Measurements from ENCODE around the gene C9orf78. TPM values are rescaled to one million over a fixed set of nuclear protein-coding genes. Genes with fewer than 3 reads are reported as not detected.

C9orf78 gene
- total RNA-seq, 1 experiment from 2014 or later, result 36.4 TPM

- TF ChIP-seq HMGXB4 (CRISPR knock-in tag; IDR thresholded peaks at IDR 0.05), result no peak
Observed at GRCh38 chr9:129813661-129814060, 21.4 kb downstream of the C9orf78 start (continued).

GRCh38 chr9:129812385-129812784 is 22.7 kb downstream of the C9orf78 start:
- DNase-seq (ENCODE audit: low spot score) (no peak), ATAC-seq (no peak)
- Mint-ChIP-seq H3K9me3 (no peaks in the 10 kb centered on the region), H3K36me3 (peaks cover 63% of the 10 kb centered on the region), H3K27me3 (ENCODE audit: low read depth) (no peaks in the 10 kb centered on the region), H3K4me3 (no peak overlapping the region), H3K27ac (no peak overlapping the region; the same call in 1 of the 2 replicates), H3K4me1 (0 out of 2 replicates have a peak, but pooled peaks cover 3% of the 10 kb centered on the region)
- TF ChIP-seq ZBTB21 (CRISPR knock-in tag; IDR thresholded peaks at IDR 0.05; ENCODE audit: borderline replicate concordance) (no peak), ERG (CRISPR knock-in tag; IDR thresholded peaks at IDR 0.05) (no peak), ZSCAN18 (CRISPR knock-in tag; IDR thresholded peaks at IDR 0.05) (no peak), NFE2L1 (CRISPR knock-in tag; IDR thresholded peaks at IDR 0.05) (no peak), NR2C2 (CRISPR knock-in tag; IDR thresholded peaks at IDR 0.05) (no peak), AR (CRISPR knock-in tag; IDR thresholded peaks at IDR 0.05) (no peak), NFATC4 (CRISPR knock-in tag; IDR thresholded peaks at IDR 0.05) (no peak), ATF2 (CRISPR knock-in tag; IDR thresholded peaks at IDR 0.05; ENCODE audit: borderline replicate concordance, low read depth) (no peak), MLX (CRISPR knock-in tag; IDR thresholded peaks at IDR 0.05) (no peak), ZNF121 (CRISPR knock-in tag; IDR thresholded peaks at IDR 0.05) (no peak), ZNF138 (CRISPR knock-in tag; conservative IDR thresholded peaks at IDR 0.05) (no peak), TCF7 (CRISPR knock-in tag; IDR thresholded peaks at IDR 0.05; ENCODE audit: low read depth) (no peak), HMGXB4 (CRISPR knock-in tag; IDR thresholded peaks at IDR 0.05) (no peak), SMAD3 (CRISPR knock-in tag; IDR thresholded peaks at IDR 0.05; ENCODE audit: borderline replicate concordance) (no peak), PRRX2 (CRISPR knock-in tag; IDR thresholded peaks at IDR 0.05) (no peak)
- ChIA-PET CTCF (no interaction called here), POLR2A (interaction anchor here (0.7 kb wide), 1 partner anchor 75 kb away, joined by 3 read pairs; no protein-coding TSS in a partner anchor)
